DOHH2 (cell line): ENCODE results near the gene ZBTB16.

Experiments used
- H3F3A ChIP-seq: fragments of 200-600 bp; sonication (generic), shearing (Covaris generic); 2 replicates; pipeline ENCODE4 v1.6.0; 2016; ENCODE audit warnings: antibody characterized with exemption, mild to moderate bottlenecking; ENCODE audit not compliant: control insufficient read depth, insufficient read depth
- H3K27ac ChIP-seq: fragments of 200-600 bp; sonication (generic); 2 replicates; pipeline ENCODE4 v1.5.1; 2014; ENCODE audit warnings: low read depth, mild to moderate bottlenecking, low read length, moderate library complexity
- H3K27me3 ChIP-seq: fragments of 200-600 bp; sonication (generic); 2 replicates; pipeline ENCODE4 v1.6.1; 2014; ENCODE audit warnings: mild to moderate bottlenecking, low read length, mixed read lengths; ENCODE audit not compliant: control insufficient read depth
- H3K36me3 ChIP-seq: fragments of 200-600 bp; sonication (generic); 2 replicates; pipeline ENCODE4 v1.6.1; 2014; ENCODE audit warnings: mild to moderate bottlenecking, low read length, moderate library complexity, mixed read lengths; ENCODE audit not compliant: control insufficient read depth
- H3K4me1 ChIP-seq: fragments of 200-600 bp; sonication (generic); 2 replicates; pipeline ENCODE4 v1.6.1; 2014; ENCODE audit warnings: mild to moderate bottlenecking, low read length, mixed read lengths; ENCODE audit not compliant: control insufficient read depth
- H3K4me2 ChIP-seq: fragments of 200-600 bp; sonication (generic); 2 replicates; pipeline ENCODE4 v1.6.0; 2014; ENCODE audit warnings: mild to moderate bottlenecking, low read length, moderate library complexity
- H3K4me3 ChIP-seq: fragments of 200-600 bp; sonication (generic); 2 replicates; pipeline ENCODE4 v1.5.1; 2014; ENCODE audit warnings: mild to moderate bottlenecking, low read length, mixed read lengths
- H3K79me2 ChIP-seq: fragments of 200-600 bp; sonication (generic); 2 replicates; pipeline ENCODE4 v1.6.1; 2014; ENCODE audit warnings: mild to moderate bottlenecking, low read length, mixed read lengths; ENCODE audit not compliant: control insufficient read depth
- H3K9me2 ChIP-seq: fragments of 200-600 bp; sonication (generic); replicated peaks from 2 replicates; pipeline ENCODE4 v1.6.1; 2014; ENCODE audit warnings: mild to moderate bottlenecking, low read length, mixed read lengths; ENCODE audit not compliant: control insufficient read depth
- H3K9me3 ChIP-seq: fragments of 200-600 bp; sonication (generic); 2 replicates; pipeline ENCODE4 v1.6.1; 2014; ENCODE audit warnings: antibody characterized with exemption, low read length, mixed read lengths; ENCODE audit not compliant: control insufficient read depth, insufficient read depth
- H4K20me1 ChIP-seq: fragments of 200-600 bp; sonication (generic); 2 replicates; pipeline ENCODE4 v1.6.0; 2014; ENCODE audit warnings: low read depth, mild to moderate bottlenecking, antibody characterized with exemption, low read length, moderate library complexity; ENCODE audit not compliant: control insufficient read depth, insufficient read depth
- EZH2phosphoT487 ChIP-seq: fragments of 200-600 bp; sonication (generic); IDR thresholded peaks from 2 replicates; pipeline ENCODE4 v1.6.1; 2017; ENCODE audit warnings: borderline replicate concordance, mild to moderate bottlenecking, antibody characterized with exemption, low read length, moderate library complexity, mixed read lengths
- TF ChIP-seq, protein P1 (sequence below): fragments of 200-600 bp; sonication (generic); IDR thresholded peaks from one replicate; pipeline ENCODE4 v1.5.1; 2014; ENCODE audit warnings: antibody characterized with exemption, mild to moderate bottlenecking, low read depth, low read length; ENCODE audit not compliant: poor library complexity, severe bottlenecking

Gene ZBTB16

DNA sequence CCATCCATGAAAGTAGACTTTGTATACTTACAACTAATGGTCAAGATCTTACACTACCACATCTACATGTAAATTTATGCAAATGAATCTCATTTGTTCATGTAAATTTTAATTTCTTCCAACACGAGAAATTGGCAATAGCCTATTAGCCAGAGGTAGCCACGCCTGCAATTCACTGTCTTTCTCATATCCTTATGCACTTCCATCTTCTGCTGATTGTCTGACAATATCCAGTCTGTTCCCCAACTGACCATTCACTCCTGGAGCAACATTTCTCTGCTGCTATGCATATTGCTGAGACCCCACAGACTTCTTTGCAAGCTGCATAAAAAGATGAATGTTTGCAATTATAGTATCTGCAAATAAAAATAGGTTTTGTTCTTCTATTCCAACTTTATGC lies 239.2 kb downstream of the ZBTB16 start:
- Histone ChIP-seq H3K79me2 (no peaks in the 10 kb centered on the region), H3F3A (no peaks in the 10 kb centered on the region), H3K36me3 (no peaks in the 10 kb centered on the region), H3K9me2 (no peaks in the 10 kb centered on the region), H3K27ac (no peak overlapping the region), H3K27me3 (no peaks in the 10 kb centered on the region; the same call in 1 of the 2 replicates), H3K4me2 (no peak overlapping the region), H3K4me3 (no peak overlapping the region), H3K4me1 (no peaks in the 10 kb centered on the region), H4K20me1 (no peaks in the 10 kb centered on the region), H3K9me3 (no peaks in the 10 kb centered on the region)
- TF ChIP-seq EZH2phosphoT487, result no peak
- TF ChIP-seq, protein P1, sequence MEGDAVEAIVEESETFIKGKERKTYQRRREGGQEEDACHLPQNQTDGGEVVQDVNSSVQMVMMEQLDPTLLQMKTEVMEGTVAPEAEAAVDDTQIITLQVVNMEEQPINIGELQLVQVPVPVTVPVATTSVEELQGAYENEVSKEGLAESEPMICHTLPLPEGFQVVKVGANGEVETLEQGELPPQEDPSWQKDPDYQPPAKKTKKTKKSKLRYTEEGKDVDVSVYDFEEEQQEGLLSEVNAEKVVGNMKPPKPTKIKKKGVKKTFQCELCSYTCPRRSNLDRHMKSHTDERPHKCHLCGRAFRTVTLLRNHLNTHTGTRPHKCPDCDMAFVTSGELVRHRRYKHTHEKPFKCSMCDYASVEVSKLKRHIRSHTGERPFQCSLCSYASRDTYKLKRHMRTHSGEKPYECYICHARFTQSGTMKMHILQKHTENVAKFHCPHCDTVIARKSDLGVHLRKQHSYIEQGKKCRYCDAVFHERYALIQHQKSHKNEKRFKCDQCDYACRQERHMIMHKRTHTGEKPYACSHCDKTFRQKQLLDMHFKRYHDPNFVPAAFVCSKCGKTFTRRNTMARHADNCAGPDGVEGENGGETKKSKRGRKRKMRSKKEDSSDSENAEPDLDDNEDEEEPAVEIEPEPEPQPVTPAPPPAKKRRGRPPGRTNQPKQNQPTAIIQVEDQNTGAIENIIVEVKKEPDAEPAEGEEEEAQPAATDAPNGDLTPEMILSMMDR, result no peak
